ENCODE measurements around the gene SLC25A28.
"Not testable (repeated sequence)": the region's sequence is repeated elsewhere in the genome, so short reads cannot be mapped to it uniquely, and the experiment has no call there.

The SLC25A28 gene

DNA sequence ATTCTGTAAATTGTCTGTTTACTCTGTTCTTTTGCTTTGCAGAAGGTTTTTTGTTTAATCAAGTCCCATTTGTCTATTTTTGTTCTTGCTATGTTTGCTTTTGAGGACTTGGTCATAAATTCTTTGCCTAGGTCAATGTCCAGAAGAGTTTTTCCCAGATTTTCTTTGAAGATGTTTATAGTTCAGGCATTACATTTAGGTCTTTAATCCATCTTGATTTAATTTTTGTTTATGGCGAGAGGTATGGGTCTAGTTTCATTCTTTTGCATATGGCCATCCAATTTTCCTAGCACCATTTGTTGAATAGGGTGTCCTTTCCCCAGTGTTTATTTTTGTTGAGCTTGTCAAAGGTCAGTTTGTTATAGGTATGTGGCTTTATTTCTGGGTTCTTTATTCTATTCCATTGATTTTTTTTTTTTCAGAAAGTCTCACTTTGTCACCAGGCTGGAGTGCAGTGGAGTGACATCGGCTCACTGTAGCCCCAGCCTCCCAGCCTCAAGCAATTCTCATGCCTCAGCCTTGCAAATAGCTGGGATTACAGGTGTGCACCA, 27.4 kb upstream of the SLC25A28 start:
- no peak for DNase-seq (ENCODE audit: low read depth, low spot score)
- no peaks in the 10 kb centered on the region for H3K4me1 ChIP-seq (ENCODE audit: insufficient read depth, insufficient read length)
- TF ChIP-seq YY1 (IDR thresholded peaks at IDR 0.05; ENCODE audit: insufficient read depth, insufficient read length) (no peak), ZNF274 (IDR thresholded peaks at IDR 0.05; ENCODE audit: low read depth, low read length) (no peak), SUZ12 (IDR thresholded peaks at IDR 0.05; ENCODE audit: extremely low read depth, insufficient read depth, insufficient read length) (no peak)
- no peaks in the 10 kb centered on the region for H3K36me3 ChIP-seq (ENCODE audit: insufficient read depth, insufficient read length, low read length)
- H3K27me3 ChIP-seq (ENCODE audit: insufficient read depth, insufficient read length): no peaks in the 10 kb centered on the region
- no peak overlapping the region for H3K9ac ChIP-seq (ENCODE audit: insufficient read length, low read depth)
- H3K4me3 ChIP-seq (ENCODE audit: insufficient read length, low read depth): no peak overlapping the region
- no peaks in the 10 kb centered on the region for H3K9me3 ChIP-seq (ENCODE audit: insufficient read depth, low read length)

GRCh38 chr10:99633832-99634231, 13.6 kb upstream of the SLC25A28 start:
- Histone ChIP-seq H3K27me3 (ENCODE audit: insufficient read depth, insufficient read length) (no peaks in the 10 kb centered on the region), H3K4me3 (ENCODE audit: insufficient read length, low read depth) (no peak overlapping the region), H3K9ac (ENCODE audit: insufficient read length, low read depth) (no peak overlapping the region), H3K36me3 (ENCODE audit: insufficient read depth, insufficient read length, low read length) (no peaks in the 10 kb centered on the region), H3K4me1 (ENCODE audit: insufficient read depth, insufficient read length) (no peaks in the 10 kb centered on the region), H3K9me3 (ENCODE audit: insufficient read depth, low read length) (no peaks in the 10 kb centered on the region)
- DNase-seq (ENCODE audit: low read depth, low spot score): no peak
- TF ChIP-seq YY1 (IDR thresholded peaks at IDR 0.05; ENCODE audit: insufficient read depth, insufficient read length) (no peak), ZNF274 (IDR thresholded peaks at IDR 0.05; ENCODE audit: low read depth, low read length) (no peak), SUZ12 (IDR thresholded peaks at IDR 0.05; ENCODE audit: extremely low read depth, insufficient read depth, insufficient read length) (no peak)

DNA sequence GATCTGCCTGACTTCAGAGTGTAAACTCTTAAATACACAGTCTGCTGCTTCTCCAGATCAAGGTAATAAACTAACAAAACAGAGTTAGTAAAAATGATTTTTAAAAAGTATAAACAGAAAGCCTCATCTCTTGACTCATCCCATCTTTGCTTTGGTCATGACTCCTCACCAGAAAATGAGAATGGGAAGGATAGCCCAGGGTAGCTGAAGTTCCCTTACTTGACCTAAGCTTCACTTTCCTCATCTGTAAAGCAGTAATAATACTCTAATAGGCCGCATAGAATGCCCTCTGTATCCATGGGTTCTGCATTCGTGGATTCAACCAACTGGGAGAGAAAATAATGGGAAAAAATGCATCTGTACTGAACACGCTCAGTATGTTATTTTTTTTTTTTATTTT, 11.3 kb upstream of the SLC25A28 start:
- TF ChIP-seq SUZ12 (IDR thresholded peaks at IDR 0.05; ENCODE audit: extremely low read depth, insufficient read depth, insufficient read length) (no peak), ZNF274 (IDR thresholded peaks at IDR 0.05; ENCODE audit: low read depth, low read length) (no peak)
- H3K9ac ChIP-seq (ENCODE audit: insufficient read length, low read depth): no peak overlapping the region
- H3K4me1 ChIP-seq (ENCODE audit: insufficient read depth, insufficient read length): no peaks in the 10 kb centered on the region
- H3K27me3 ChIP-seq (ENCODE audit: insufficient read depth, insufficient read length): no peaks in the 10 kb centered on the region
- H3K4me3 ChIP-seq (ENCODE audit: insufficient read length, low read depth): no peak overlapping the region
- no peak for DNase-seq (ENCODE audit: low read depth, low spot score)
- H3K9me3 ChIP-seq (ENCODE audit: insufficient read depth, low read length): no peaks in the 10 kb centered on the region
- no peaks in the 10 kb centered on the region for H3K36me3 ChIP-seq (ENCODE audit: insufficient read depth, insufficient read length, low read length)

- Histone ChIP-seq H3K4me3 (ENCODE audit: insufficient read length, low read depth) (no peak overlapping the region), H3K9ac (ENCODE audit: insufficient read length, low read depth) (no peak overlapping the region)
Measured at GRCh38 chr10:99630991-99631390, 10.8 kb upstream of the SLC25A28 start.

GRCh38 chr10:99630433-99630832, 10.2 kb upstream of the SLC25A28 start:
- Histone ChIP-seq H3K27me3 (ENCODE audit: insufficient read depth, insufficient read length) (no peaks in the 10 kb centered on the region), H3K9ac (ENCODE audit: insufficient read length, low read depth) (no peak overlapping the region), H3K4me3 (ENCODE audit: insufficient read length, low read depth) (no peak overlapping the region), H3K9me3 (ENCODE audit: insufficient read depth, low read length) (no peaks in the 10 kb centered on the region), H3K36me3 (ENCODE audit: insufficient read depth, insufficient read length, low read length) (no peaks in the 10 kb centered on the region), H3K4me1 (ENCODE audit: insufficient read depth, insufficient read length) (no peaks in the 10 kb centered on the region)
- DNase-seq (ENCODE audit: low read depth, low spot score): no peak
- TF ChIP-seq SUZ12 (IDR thresholded peaks at IDR 0.05; ENCODE audit: extremely low read depth, insufficient read depth, insufficient read length): no peak
- no peak for TF ChIP-seq ZNF274 (IDR thresholded peaks at IDR 0.05; ENCODE audit: low read depth, low read length)
- no peak for TF ChIP-seq YY1 (IDR thresholded peaks at IDR 0.05; ENCODE audit: insufficient read depth, insufficient read length)

More at GRCh38 chr10:99630991-99631390, 10.8 kb upstream of the SLC25A28 start:
- no peak for DNase-seq (ENCODE audit: low read depth, low spot score)
- Histone ChIP-seq H3K9me3 (ENCODE audit: insufficient read depth, low read length) (no peaks in the 10 kb centered on the region), H3K27me3 (ENCODE audit: insufficient read depth, insufficient read length) (no peaks in the 10 kb centered on the region), H3K4me1 (ENCODE audit: insufficient read depth, insufficient read length) (no peaks in the 10 kb centered on the region), H3K36me3 (ENCODE audit: insufficient read depth, insufficient read length, low read length) (no peaks in the 10 kb centered on the region)
- TF ChIP-seq ZNF274 (IDR thresholded peaks at IDR 0.05; ENCODE audit: low read depth, low read length) (no peak), SUZ12 (IDR thresholded peaks at IDR 0.05; ENCODE audit: extremely low read depth, insufficient read depth, insufficient read length) (no peak), YY1 (IDR thresholded peaks at IDR 0.05; ENCODE audit: insufficient read depth, insufficient read length) (no peak)

DNA sequence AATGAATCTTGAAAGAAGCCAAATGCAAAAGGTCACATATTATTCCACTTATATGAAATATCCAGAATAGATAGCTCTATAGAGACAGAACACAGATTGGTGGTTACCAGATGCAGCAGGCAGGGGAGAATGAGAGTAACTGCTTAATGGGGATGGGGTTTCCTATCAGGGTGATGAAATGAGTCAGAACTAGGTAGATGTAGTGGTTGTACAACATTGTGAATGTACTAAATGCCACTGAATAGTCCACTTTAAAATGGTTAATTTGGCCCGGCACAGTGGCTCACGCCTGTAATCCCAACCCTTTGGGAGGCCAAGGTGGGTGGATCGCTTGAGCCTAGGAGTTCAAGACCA, 9.4 kb upstream of the SLC25A28 start:
- no peak for DNase-seq (ENCODE audit: low read depth, low spot score)
- Histone ChIP-seq H3K36me3 (ENCODE audit: insufficient read depth, insufficient read length, low read length) (no peaks in the 10 kb centered on the region), H3K9me3 (ENCODE audit: insufficient read depth, low read length) (no peaks in the 10 kb centered on the region), H3K4me1 (ENCODE audit: insufficient read depth, insufficient read length) (no peaks in the 10 kb centered on the region), H3K4me3 (ENCODE audit: insufficient read length, low read depth) (no peak overlapping the region), H3K9ac (ENCODE audit: insufficient read length, low read depth) (no peak overlapping the region), H3K27me3 (ENCODE audit: insufficient read depth, insufficient read length) (no peaks in the 10 kb centered on the region)
- TF ChIP-seq YY1 (IDR thresholded peaks at IDR 0.05; ENCODE audit: insufficient read depth, insufficient read length) (no peak), ZNF274 (IDR thresholded peaks at IDR 0.05; ENCODE audit: low read depth, low read length) (no peak)

- no peak for TF ChIP-seq SUZ12 (IDR thresholded peaks at IDR 0.05; ENCODE audit: extremely low read depth, insufficient read depth, insufficient read length)
- no peak for TF ChIP-seq YY1 (IDR thresholded peaks at IDR 0.05; ENCODE audit: insufficient read depth, insufficient read length)
- no peak for TF ChIP-seq ZNF274 (IDR thresholded peaks at IDR 0.05; ENCODE audit: low read depth, low read length)
- H3K36me3 ChIP-seq (ENCODE audit: insufficient read depth, insufficient read length, low read length): no peaks in the 10 kb centered on the region
- H3K4me3 ChIP-seq (ENCODE audit: insufficient read length, low read depth): no peak overlapping the region
- DNase-seq (ENCODE audit: low read depth, low spot score): no peak
- H3K4me1 ChIP-seq (ENCODE audit: insufficient read depth, insufficient read length): no peaks in the 10 kb centered on the region
- H3K9me3 ChIP-seq (ENCODE audit: insufficient read depth, low read length): no peaks in the 10 kb centered on the region
- no peaks in the 10 kb centered on the region for H3K27me3 ChIP-seq (ENCODE audit: insufficient read depth, insufficient read length)
- no peak overlapping the region for H3K9ac ChIP-seq (ENCODE audit: insufficient read length, low read depth)
Measured at GRCh38 chr10:99628923-99629624, 8.8 kb upstream of the SLC25A28 start.

GRCh38 chr10:99625124-99625523, 4.9 kb upstream of the SLC25A28 start:
- not testable (repeated sequence) for DNase-seq (ENCODE audit: low read depth, low spot score); H3K36me3 ChIP-seq (ENCODE audit: insufficient read depth, insufficient read length, low read length); H3K27me3 ChIP-seq (ENCODE audit: insufficient read depth, insufficient read length); H3K9me3 ChIP-seq (ENCODE audit: insufficient read depth, low read length); H3K4me3 ChIP-seq (ENCODE audit: insufficient read length, low read depth); H3K9ac ChIP-seq (ENCODE audit: insufficient read length, low read depth); H3K4me1 ChIP-seq (ENCODE audit: insufficient read depth, insufficient read length)

All from NT2/D1 (cell line).